Measurements from ENCODE around the gene BRCA1. TPM values are rescaled to one million over a fixed set of nuclear protein-coding genes. Genes with fewer than 3 reads are reported as not detected.
"Not testable (repeated sequence)": the region's sequence is repeated elsewhere in the genome, so short reads cannot be mapped to it uniquely, and the experiment has no call there.

BRCA1 gene
- total and polyA plus RNA-seq, 2 donors (not counting 1 experiment from before 2014, with no cell fraction given) = 2.4 to 7.2 TPM

DNA sequence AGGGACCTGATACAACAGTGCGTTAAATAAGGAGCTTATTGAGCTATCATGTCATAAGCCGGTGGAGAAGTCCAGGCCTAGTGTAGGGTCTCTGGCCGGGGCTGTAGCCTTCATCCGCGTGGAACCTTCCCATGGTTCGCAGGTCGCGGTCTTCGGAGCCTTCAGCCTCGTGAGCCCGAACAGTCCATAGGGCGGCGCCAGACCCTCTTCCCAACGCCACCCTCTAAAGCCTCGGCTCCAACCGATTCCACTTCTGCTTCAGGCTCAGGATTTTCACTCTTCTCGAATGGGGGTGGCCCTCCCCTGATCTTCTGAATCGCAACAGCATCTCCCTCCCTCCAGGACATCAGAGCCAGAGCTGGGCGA lies 10.3 kb upstream of the BRCA1 start:
- Histone ChIP-seq H3K9ac (ENCODE audit: low read length) (no peak overlapping the region), H3K4me3 (ENCODE audit: control extremely low read depth in 1 of 5, extremely low read depth in 1 of 5, insufficient read depth in 1 of 5, low read depth in 2 of 5, low read length in 4 of 5) (no peak overlapping the region), H4K20me1 (ENCODE audit: control insufficient read depth, insufficient read depth, low read length, poor library complexity, severe bottlenecking) (no peaks in the 10 kb centered on the region), H3K27me3 (replicated peaks in 1 of 4; ENCODE audit: control extremely low read depth in 1 of 4, control insufficient read depth in 3 of 4, insufficient read depth in 4 of 4, low read length in 3 of 4) (no peaks in the 10 kb centered on the region), H3K27ac (ENCODE audit: low read length in 2 of 2) (no peak overlapping the region), H2AFZ (ENCODE audit: insufficient read depth, low read depth, low read length, poor library complexity, severe bottlenecking) (no peak overlapping the region), H3K36me3 (replicated peaks in 1 of 2; ENCODE audit: control extremely low read depth in 1 of 2, control insufficient read depth in 1 of 2, extremely low read depth in 1 of 2, insufficient read depth in 2 of 2, low read length in 1 of 2) (peaks cover 0 to 12% of the 10 kb centered on the region in 2 experiments), H3K79me2 (ENCODE audit: control insufficient read depth, insufficient read depth, low read length) (no peaks in the 10 kb centered on the region), H3K4me1 (ENCODE audit: control insufficient read depth in 2 of 2, insufficient read depth in 2 of 2, low read length in 2 of 2) (peaks cover 0 to 5% of the 10 kb centered on the region in 2 donors), H3K9me3 (ENCODE audit: control extremely low read depth in 1 of 3, control insufficient read depth in 2 of 3, insufficient read depth in 1 of 3, low read length in 2 of 3) (no peaks in the 10 kb centered on the region), H3K4me2 (replicated peaks; ENCODE audit: low read depth, low read length, poor library complexity, severe bottlenecking) (no peak overlapping the region)
- H3K9me3 Mint-ChIP-seq (ENCODE audit: insufficient read depth) = no peaks in the 10 kb centered on the region
- ATAC-seq (ENCODE audit: low read depth) (no peak), DNase-seq (no peak)
- H3K27me3 Mint-ChIP-seq = no peaks in the 10 kb centered on the region
- POLR2A ChIA-PET = no interaction called here
- intact Hi-C loops (cut with micrococcal nuclease) = no loop called here
- no peak overlapping the region for H3K4me3 Mint-ChIP-seq
- peaks cover 15% of the 10 kb centered on the region for H3K4me1 Mint-ChIP-seq
- H3K27ac Mint-ChIP-seq = no peak overlapping the region
- WGBS (ENCODE audit: insufficient coverage) = 98% methylated on average over 19 of the region's 19 CpGs
- no peak for TF ChIP-seq EZH2 (IDR thresholded peaks at IDR 0.05; ENCODE audit: borderline replicate concordance, insufficient read depth, low read depth, low read length, poor library complexity, severe bottlenecking)
- TF ChIP-seq, protein P1, sequence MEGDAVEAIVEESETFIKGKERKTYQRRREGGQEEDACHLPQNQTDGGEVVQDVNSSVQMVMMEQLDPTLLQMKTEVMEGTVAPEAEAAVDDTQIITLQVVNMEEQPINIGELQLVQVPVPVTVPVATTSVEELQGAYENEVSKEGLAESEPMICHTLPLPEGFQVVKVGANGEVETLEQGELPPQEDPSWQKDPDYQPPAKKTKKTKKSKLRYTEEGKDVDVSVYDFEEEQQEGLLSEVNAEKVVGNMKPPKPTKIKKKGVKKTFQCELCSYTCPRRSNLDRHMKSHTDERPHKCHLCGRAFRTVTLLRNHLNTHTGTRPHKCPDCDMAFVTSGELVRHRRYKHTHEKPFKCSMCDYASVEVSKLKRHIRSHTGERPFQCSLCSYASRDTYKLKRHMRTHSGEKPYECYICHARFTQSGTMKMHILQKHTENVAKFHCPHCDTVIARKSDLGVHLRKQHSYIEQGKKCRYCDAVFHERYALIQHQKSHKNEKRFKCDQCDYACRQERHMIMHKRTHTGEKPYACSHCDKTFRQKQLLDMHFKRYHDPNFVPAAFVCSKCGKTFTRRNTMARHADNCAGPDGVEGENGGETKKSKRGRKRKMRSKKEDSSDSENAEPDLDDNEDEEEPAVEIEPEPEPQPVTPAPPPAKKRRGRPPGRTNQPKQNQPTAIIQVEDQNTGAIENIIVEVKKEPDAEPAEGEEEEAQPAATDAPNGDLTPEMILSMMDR (IDR thresholded peaks at IDR 0.05) = no peak
- CTCF ChIA-PET = no interaction called here

DNA sequence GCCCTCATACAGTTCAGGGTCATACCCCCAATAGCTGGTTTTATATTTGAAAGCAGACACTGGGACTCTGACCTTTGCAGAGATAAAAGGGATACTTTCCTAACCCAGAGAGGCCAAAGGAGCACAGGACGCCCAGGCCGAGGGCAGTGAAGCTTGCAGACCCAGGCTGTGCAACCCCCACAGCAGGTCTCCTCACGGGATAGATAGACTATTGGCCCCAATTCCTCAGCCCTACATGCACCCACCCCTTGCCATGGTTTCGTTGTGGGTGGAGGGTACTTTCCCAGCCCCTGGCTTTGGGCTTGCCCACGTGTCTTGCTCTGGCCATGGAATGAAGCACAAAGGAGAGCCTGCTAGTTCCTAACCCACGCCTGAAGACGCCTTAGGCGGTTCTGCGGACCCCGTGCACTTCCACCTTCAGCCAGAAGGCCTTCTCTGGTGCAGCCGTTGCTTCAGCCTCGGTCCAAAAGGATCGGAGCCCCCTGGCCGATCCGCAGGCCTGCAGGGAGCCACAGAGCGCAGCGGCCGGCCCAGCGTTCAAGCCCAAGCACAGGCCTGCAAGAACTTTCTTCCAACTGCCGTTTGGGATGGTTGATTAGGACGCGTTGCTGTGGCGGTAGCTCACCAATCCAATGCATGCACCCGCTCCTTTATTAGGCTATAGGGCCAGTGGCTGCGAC lies 9.8 kb upstream of the BRCA1 start:
- no peak for TF ChIP-seq EZH2 (IDR thresholded peaks at IDR 0.05; ENCODE audit: borderline replicate concordance, insufficient read depth, low read depth, low read length, poor library complexity, severe bottlenecking)
- TF ChIP-seq, protein P1 (IDR thresholded peaks at IDR 0.05) = no peak
- intact Hi-C loops (cut with micrococcal nuclease) = no loop called here
- no peaks in the 10 kb centered on the region for H3K9me3 Mint-ChIP-seq (ENCODE audit: insufficient read depth)
- ATAC-seq (ENCODE audit: low read depth) (no peak), DNase-seq (no peak)
- WGBS (ENCODE audit: insufficient coverage) = 96% methylated on average over 24 of the region's 25 CpGs
- peaks cover 0 to 3% of the 10 kb centered on the region in 2 donors for H3K4me1 ChIP-seq (ENCODE audit: control insufficient read depth in 2 of 2, insufficient read depth in 2 of 2, low read length in 2 of 2)
- no peaks in the 10 kb centered on the region for H3K27me3 Mint-ChIP-seq
- H3K9me3 ChIP-seq (ENCODE audit: control extremely low read depth in 1 of 3, control insufficient read depth in 2 of 3, insufficient read depth in 1 of 3, low read length in 2 of 3) = no peaks in the 10 kb centered on the region
- no peak overlapping the region for H3K27ac Mint-ChIP-seq
- ChIA-PET CTCF (no interaction called here), POLR2A (no interaction called here)
- H2AFZ ChIP-seq (ENCODE audit: insufficient read depth, low read depth, low read length, poor library complexity, severe bottlenecking) = no peak overlapping the region
- H3K36me3 ChIP-seq (replicated peaks in 1 of 2; ENCODE audit: control extremely low read depth in 1 of 2, control insufficient read depth in 1 of 2, extremely low read depth in 1 of 2, insufficient read depth in 2 of 2, low read length in 1 of 2) = peaks cover 0 to 12% of the 10 kb centered on the region in 2 experiments
- H3K9ac ChIP-seq (ENCODE audit: low read length) = no peak overlapping the region
- H3K4me1 Mint-ChIP-seq = peaks cover 15% of the 10 kb centered on the region
- no peak overlapping the region for H3K4me3 Mint-ChIP-seq
- no peaks in the 10 kb centered on the region for H3K27me3 ChIP-seq (replicated peaks in 1 of 4; ENCODE audit: control extremely low read depth in 1 of 4, control insufficient read depth in 3 of 4, insufficient read depth in 4 of 4, low read length in 3 of 4)
- H3K27ac ChIP-seq (ENCODE audit: low read length in 2 of 2) = no peak overlapping the region
- no peak overlapping the region for H3K4me2 ChIP-seq (replicated peaks; ENCODE audit: low read depth, low read length, poor library complexity, severe bottlenecking)
- no peaks in the 10 kb centered on the region for H4K20me1 ChIP-seq (ENCODE audit: control insufficient read depth, insufficient read depth, low read length, poor library complexity, severe bottlenecking)
- no peak overlapping the region for H3K4me3 ChIP-seq (ENCODE audit: control extremely low read depth in 1 of 5, extremely low read depth in 1 of 5, insufficient read depth in 1 of 5, low read depth in 2 of 5, low read length in 4 of 5)
- no peaks in the 10 kb centered on the region for H3K79me2 ChIP-seq (ENCODE audit: control insufficient read depth, insufficient read depth, low read length)

DNA sequence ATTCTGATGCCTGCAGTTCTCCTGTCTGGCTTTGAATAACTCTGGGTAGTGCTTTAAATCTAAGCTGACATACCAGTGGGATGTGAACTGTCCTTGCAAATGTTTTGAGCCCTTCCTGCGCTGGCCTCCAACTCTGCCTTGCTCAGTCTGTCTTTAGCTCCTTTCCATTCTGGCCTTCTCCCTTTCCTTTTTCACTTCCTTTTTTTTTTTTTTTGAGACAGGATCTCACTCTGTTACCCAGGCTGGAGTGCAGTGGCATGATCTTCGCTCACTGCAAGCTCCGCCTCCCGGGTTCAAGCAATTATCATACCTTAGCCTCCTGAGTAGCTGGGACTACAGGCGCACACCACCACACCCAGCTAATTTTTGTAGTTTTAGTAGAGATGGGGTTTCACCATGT lies 8.3 kb upstream of the BRCA1 start:
- DNase-seq; H3K4me1 ChIP-seq (ENCODE audit: control insufficient read depth in 2 of 2, insufficient read depth in 2 of 2, low read length in 2 of 2); H4K20me1 ChIP-seq (ENCODE audit: control insufficient read depth, insufficient read depth, low read length, poor library complexity, severe bottlenecking); CTCF ChIA-PET; H3K27me3 ChIP-seq (replicated peaks in 1 of 4; ENCODE audit: control extremely low read depth in 1 of 4, control insufficient read depth in 3 of 4, insufficient read depth in 4 of 4, low read length in 3 of 4); ATAC-seq (ENCODE audit: low read depth); H3K4me3 Mint-ChIP-seq; H3K27ac Mint-ChIP-seq; H3K9me3 Mint-ChIP-seq (ENCODE audit: insufficient read depth); H3K79me2 ChIP-seq (ENCODE audit: control insufficient read depth, insufficient read depth, low read length); intact Hi-C loops (cut with micrococcal nuclease); H3K4me2 ChIP-seq (replicated peaks; ENCODE audit: low read depth, low read length, poor library complexity, severe bottlenecking); H3K27me3 Mint-ChIP-seq; H3K27ac ChIP-seq (ENCODE audit: low read length in 2 of 2); H2AFZ ChIP-seq (ENCODE audit: insufficient read depth, low read depth, low read length, poor library complexity, severe bottlenecking); POLR2A ChIA-PET; H3K9me3 ChIP-seq (ENCODE audit: control extremely low read depth in 1 of 3, control insufficient read depth in 2 of 3, insufficient read depth in 1 of 3, low read length in 2 of 3); H3K9ac ChIP-seq (ENCODE audit: low read length); H3K4me3 ChIP-seq (ENCODE audit: control extremely low read depth in 1 of 5, extremely low read depth in 1 of 5, insufficient read depth in 1 of 5, low read depth in 2 of 5, low read length in 4 of 5): not testable (repeated sequence)
- H3K4me1 Mint-ChIP-seq = peaks cover 20% of the 10 kb centered on the region
- 100% methylated on average over 1 of the region's 5 CpGs for WGBS (ENCODE audit: insufficient coverage)
- peaks cover 0 to 16% of the 10 kb centered on the region in 2 experiments for H3K36me3 ChIP-seq (replicated peaks in 1 of 2; ENCODE audit: control extremely low read depth in 1 of 2, control insufficient read depth in 1 of 2, extremely low read depth in 1 of 2, insufficient read depth in 2 of 2, low read length in 1 of 2)
